ENCODE results near the gene DUSP22.

- TF ChIP-seq SIN3A (IDR thresholded peaks at IDR 0.05; ENCODE audit: low read depth): no peak
- TF ChIP-seq CTCF (IDR thresholded peaks at IDR 0.05 in 2 of 3, conservative IDR thresholded peaks at IDR 0.05 in 1 of 3; ENCODE audit: borderline replicate concordance in 1 of 3, insufficient read depth in 1 of 3, low read depth in 2 of 3, low read length in 2 of 3): no peak
- TF ChIP-seq POLR2AphosphoS5 (IDR thresholded peaks at IDR 0.05; ENCODE audit: low read depth, low read length): no peak
- no peak for TF ChIP-seq ZBTB33 (IDR thresholded peaks at IDR 0.05; ENCODE audit: extremely low read depth, insufficient replicate concordance, low read length)
- TF ChIP-seq POLR2A (IDR thresholded peaks at IDR 0.05; ENCODE audit: borderline replicate concordance, extremely low read depth, insufficient read depth, insufficient read length): no peak
- TF ChIP-seq RAD21 (IDR thresholded peaks at IDR 0.05; ENCODE audit: low read depth): no peak
- no peak for TF ChIP-seq EZH2phosphoT487 (IDR thresholded peaks at IDR 0.05; ENCODE audit: borderline replicate concordance)
- TF ChIP-seq EZH2 (IDR thresholded peaks at IDR 0.05): no peak
Measured at GRCh38 chr6:369559-370431, 77.5 kb downstream of the DUSP22 start.
